CD4-positive, alpha-beta T cell treated with Interleukin-4 for 4 hours (primary cell): ENCODE measurements around the gene TOX2.

Source experiments
- DNase-seq: peaks from one replicate; pipeline ENCODE4 v3.0.0-alpha.2; 2020

Gene TOX2

DNA sequence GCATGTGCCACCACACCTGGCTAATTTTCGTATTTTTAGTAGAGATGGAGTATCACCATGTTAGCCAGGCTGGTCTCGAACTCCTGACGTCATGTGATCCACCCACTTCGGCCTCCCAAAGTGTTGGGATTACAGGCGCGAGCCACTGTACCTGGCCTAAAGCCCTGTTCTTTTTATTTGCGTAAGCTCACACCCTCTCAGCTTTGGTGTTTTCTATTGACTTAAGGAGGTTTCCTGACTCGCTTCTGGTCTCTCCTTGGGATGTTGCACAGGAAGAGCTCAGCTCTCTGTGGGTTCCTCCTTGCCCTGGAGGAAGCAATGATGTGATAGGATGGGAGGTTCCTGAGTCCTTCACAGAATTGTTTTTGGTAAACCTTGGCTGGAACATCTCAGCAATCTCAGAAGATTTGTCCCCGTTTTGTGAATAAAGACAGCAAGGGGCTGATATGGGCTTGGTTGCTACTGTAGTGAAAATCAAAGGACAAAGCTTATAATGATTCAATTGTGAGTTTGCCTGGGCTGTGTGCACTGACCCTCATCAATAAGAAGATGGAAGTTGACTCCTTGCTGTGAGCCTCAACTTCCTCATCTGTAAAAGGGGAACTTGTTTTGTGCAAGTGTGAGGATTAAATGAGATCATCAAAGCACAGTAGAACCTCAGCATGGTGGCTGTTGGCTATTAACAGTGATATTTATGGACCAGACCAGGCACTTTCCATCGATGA, 27.0 kb downstream of the TOX2 start:
- no peak for DNase-seq

DNA sequence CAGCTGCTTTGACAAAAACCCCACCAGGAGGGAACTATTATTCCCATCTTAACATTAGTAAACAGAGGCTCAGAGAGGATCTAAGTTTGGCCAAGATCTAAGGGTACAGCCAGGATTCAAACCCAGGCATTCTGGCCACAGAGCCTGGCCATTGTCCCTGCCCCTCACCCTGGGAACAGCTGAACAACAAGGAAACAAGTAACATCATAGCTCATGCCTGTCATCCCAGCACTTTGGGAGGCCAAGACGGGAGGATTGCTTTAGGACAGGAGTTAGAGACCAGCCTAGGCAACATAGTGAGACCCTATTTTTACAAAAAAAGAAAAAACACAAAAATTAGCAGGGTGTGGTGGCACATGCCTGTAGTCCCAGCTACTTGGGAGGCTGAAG, 27.5 kb downstream of the TOX2 start:
- DNase-seq, result no peak

DNA sequence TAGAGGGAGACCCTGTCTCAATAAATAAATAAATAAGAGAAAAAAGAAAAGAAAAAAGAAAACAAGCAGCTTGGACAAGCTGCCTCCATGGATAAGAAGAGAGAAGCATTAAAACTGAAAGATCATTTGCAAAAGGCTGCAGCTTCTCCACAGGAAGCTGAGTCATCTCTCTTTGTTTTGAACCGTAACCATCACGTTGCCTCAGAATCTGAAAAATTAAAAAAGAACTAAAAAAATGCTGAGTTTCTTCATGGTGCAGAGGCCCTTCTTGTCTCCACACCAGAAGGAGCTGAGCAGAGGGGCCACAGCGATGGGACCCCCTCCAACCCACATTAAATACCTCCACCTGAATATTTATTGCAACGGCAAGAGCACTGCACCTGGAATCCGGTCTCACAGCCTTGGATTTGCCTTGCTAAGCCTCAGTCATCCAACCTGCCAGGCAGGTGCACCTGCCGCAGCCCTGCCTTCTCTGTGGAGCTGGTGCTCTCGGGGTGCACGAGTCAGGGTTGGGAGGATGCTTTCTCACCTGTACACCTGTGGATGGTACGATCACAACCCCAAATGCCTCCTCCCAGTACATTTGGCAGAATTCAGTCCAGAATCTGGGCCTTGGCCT, 28.1 kb downstream of the TOX2 start:
- peak; percentile 67 for DNase-seq

GRCh38 chr20:43943725-43944124, 29.1 kb downstream of the TOX2 start:
- no peak for DNase-seq

DNA sequence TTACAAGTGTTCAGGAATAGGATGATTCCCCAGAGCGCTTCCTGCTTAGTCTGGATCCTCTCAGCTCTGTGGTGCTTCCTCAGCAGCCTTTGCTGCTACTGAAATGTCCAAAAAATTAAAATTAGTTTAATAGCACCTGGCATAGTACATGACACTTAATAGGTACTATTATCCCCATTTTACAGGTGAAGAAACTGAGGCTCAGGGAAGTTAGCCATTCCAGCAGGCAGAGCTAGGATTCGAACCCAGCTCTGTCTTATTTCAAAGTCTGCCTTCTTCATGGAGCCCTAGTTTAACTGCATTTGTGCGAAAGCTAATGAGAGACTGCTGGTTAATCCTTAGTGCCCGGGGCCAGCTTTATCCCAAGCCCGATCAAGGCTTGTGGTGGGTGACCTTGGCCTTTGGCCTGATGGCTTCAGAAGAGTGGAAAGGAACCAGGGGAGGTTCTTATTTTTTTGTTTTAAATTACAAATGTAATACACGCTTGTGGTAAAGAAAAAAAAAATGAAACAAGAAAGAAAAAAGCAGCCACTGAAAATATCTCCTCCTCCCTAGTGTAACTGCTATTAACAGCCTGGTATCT, 30.1 kb downstream of the TOX2 start:
- no peak for DNase-seq

- no peak for DNase-seq
These were observed 30.9 kb downstream of the TOX2 start for GRCh38 chr20:43945391-43946205.

DNA sequence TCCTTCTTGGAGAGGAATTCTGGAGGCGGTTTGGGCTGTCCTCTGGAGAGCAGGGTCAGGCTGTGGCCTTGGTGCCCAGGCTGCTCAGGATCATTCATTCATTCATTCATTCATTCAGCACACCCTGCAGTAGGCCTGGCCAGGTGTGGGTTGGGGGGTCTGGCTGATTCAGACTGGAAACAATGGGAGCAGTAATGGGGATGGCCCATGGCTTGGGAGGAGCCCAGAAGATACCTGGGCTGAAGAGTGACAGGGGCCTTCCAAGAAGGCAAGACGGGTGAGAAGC, 31.5 kb downstream of the TOX2 start:
- no peak for DNase-seq

DNA sequence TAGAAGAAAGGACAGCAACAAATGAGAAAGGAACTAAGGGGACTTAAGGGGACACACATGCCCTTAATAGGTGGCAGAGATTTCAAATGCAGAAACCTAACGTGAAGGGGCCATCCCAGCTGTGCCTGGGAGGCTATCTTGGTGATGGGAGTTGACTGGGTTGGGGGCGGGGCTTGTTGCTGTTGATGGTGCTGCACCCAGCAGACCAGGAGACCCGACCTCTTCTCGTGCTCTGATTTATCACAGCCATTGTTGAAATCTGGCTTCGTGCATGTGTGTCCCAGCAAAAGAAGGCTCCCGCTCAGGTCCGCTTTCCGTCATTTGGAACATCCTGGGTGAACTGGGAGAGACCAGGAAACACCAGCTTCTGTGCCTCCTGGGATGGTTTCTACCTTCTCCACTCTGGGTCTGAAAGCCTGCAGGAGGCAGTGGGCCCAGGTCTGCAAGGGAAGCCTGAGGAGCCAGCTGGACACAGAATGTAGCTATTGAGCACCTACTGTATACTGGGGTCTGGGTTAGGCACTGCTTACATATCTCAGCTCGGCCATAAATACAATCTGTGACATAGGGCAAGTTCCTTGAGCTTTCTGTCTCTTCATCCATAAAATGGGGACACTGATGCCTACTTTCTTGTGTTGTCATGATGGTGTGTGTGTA, 32.1 kb downstream of the TOX2 start:
- no peak for DNase-seq

- DNase-seq, result no peak
These were observed 32.7 kb downstream of the TOX2 start for GRCh38 chr20:43947316-43947710.

DNA sequence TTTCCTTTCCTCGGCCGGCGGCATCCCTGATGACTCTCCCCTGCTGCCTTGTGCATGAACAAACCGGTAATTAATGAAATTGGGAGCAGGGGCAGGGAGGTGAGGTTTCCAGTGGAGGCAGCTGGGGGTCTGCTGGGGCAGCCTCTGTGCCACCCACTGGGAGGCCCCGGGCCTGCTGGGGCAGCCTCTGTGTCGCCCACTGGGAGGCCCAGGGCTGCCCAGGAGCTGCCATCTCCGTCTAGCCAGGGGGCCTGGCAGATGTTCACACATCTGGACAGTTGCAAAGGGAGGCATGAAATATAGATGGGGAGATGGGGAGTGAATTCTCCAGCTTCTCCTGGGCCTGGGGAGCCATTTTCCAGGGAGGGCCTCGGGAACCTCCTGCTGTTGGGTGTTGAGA, 33.8 kb downstream of the TOX2 start:
- DNase-seq, result no peak

- DNase-seq, result no peak
These were observed 34.6 kb downstream of the TOX2 start for GRCh38 chr20:43949248-43949647.

DNA sequence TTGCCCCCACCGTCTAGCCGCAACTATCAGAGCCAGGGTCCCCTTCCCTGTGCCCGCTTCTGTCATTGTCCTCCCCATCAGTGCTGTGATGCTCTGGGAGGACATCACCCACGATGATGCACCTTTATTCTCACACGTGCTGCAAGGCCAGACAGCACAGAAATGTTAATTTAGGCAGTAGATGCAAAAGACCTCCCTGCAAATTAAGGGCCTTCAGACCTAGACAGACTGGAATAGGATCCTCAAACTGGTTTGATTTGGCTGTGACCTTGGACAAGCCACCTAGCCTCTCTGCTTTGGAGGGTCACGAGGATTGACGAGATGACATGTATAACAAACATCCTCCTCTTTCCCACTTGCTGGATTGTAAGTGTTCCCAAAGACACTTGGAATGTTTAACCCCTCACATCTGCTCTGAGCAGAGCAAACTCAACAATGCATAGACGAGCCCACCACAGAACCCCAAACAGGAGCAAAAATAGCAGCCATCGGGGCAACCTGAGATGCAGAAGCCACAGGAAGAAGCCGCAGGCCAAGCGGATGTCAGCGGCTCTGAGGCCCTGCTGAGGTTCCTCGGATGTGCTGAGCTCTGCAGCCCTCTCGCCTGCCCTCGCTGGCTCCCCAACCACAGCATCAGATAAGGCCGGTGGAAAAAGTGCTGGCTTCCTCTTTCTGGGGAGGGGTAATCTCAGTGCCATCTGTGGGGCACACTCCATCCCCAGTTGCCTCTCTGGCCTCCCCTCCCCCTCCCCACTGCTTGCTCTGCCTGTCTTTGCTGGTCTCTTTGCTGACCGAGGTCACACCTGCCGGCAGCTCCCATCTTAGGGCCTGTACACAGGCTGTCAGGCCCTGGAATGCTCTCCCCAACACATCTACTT, 35.3 kb downstream of the TOX2 start:
- peak; percentile 64 for DNase-seq

DNA sequence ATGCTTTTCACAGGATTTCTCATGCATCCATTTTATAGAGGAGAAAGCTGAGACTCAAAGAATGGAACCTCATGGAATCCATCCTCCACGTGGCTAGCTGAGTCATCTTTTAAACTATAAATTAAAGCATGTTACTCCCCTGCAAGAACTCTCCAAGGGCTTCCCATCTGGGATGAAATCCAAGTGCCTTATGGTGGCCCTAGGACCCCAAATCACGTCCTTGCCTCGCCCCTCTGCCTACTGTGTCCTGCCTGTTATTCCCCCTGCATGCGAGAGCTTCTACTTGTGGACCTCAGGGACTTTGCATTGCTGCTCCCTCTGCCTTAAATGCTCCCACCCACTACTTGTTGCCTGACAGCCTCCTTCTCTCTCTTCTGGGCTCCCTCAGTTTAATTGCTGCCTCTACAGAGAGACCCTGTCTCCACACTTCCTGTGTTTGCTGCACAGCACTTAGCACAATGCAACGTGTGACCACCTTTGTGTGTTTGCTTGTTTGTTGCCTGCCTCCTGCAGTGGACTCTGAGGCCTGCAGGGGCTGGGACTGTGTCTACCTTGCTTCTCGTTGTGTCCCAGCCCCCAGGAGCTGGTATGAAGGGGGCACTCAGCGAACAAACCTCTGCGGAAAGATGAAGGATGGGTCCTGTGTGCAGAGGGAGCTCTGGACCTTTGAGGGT, 39.4 kb downstream of the TOX2 start:
- DNase-seq, result no peak

- no peak for DNase-seq
These were observed 40.0 kb downstream of the TOX2 start for GRCh38 chr20:43954704-43955061.

- peak; percentile 80 for DNase-seq
These were observed 40.6 kb downstream of the TOX2 start for GRCh38 chr20:43955062-43955749.

- DNase-seq, result no peak
These were observed 41.1 kb downstream of the TOX2 start for GRCh38 chr20:43955750-43956191.

GRCh38 chr20:43957392-43957791, 42.7 kb downstream of the TOX2 start:
- no peak for DNase-seq

- DNase-seq, result no peak
These were observed 44.0 kb downstream of the TOX2 start for GRCh38 chr20:43958626-43959025.

GRCh38 chr20:43959079-43959919, 44.6 kb downstream of the TOX2 start:
- peak; percentile 47 for DNase-seq

- no peak for DNase-seq
These were observed 45.2 kb downstream of the TOX2 start for GRCh38 chr20:43959920-43960227.
